ENCODE results near the gene BGN. TPM values are rescaled to one million over a fixed set of nuclear protein-coding genes. Genes with fewer than 3 reads are reported as not detected.

Gene BGN
- total RNA-seq, 1 donor from 2014 or later: 12.1 TPM

DNA sequence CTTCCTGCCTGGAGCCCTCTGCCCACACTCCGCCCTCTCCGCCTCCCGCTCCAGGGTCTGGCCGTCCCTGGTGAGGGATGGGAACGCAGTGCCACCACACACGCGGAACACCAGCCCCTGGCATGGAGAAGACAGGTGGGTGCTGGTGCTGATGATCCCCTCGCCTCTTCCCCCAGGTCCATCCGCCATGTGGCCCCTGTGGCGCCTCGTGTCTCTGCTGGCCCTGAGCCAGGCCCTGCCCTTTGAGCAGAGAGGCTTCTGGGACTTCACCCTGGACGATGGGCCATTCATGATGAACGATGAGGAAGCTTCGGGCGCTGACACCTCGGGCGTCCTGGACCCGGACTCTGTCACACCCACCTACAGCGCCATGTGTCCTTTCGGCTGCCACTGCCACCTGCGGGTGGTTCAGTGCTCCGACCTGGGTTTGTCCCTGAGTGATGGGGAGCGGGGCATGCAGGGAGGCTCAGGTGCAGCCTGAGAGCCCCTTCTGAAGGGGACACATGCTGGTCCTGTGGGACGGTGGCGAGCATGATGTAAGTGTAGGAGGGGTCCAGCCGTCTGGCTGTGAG is 9.8 kb downstream of the BGN start:
- no peak for DNase-seq (ENCODE audit: low read depth in 2 of 2)

DNA sequence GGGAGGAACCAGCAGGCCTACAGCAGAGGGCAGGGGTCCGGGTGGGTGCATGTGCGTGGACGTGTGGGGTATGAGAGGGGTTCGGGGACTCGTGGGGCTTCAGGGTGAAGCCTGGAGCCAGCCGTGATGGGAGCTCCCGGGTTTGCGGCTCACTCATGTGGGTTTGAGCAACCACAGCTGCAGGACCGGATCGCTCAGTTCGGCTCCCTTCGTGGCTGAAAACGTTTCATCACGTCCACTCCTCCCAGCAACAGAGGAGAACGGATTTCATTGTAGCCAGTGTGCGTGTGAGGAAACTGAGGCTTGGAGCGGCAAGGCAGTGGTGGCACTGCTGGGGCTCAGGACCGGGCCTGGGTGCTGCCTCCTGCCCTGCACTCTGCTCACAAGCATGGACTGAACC is 10.6 kb downstream of the BGN start:
- no peak for DNase-seq (ENCODE audit: low read depth in 2 of 2)

DNA sequence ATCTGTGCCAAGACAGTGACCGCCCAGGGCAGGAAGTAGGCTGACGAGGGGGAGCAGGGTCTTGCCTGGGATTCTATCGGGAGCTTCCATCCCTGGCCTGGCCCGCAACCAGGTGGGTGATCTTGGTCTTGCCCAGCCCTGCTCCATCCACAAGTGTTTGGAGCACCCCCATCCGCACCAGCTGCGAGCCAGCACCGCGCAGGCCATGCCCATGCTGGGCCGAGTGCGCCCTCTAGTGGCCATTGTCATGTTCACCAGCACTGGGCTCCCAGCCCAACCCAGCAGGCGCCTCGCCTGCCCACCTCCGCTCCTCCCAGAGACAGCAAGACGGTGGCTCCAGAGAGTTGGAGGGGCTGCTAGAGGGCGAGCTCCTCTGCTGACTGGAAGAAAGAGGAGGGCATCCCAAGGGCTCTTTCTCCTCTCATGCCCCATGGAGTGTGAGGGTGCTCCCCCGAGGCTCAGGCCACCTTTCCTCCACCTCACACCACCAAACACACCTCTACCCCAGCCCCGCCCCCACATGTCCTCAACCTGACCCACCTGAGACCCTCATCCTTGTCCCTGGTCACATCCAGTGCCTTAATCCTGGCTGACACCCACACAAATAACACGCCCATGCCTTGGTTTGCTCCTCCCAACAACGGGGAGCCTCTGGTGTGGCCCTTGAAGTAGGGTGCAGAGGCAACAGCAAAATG is 12.9 kb downstream of the BGN start:
- peak; percentile 30 to 68 for DNase-seq (ENCODE audit: low read depth in 2 of 2)

DNA sequence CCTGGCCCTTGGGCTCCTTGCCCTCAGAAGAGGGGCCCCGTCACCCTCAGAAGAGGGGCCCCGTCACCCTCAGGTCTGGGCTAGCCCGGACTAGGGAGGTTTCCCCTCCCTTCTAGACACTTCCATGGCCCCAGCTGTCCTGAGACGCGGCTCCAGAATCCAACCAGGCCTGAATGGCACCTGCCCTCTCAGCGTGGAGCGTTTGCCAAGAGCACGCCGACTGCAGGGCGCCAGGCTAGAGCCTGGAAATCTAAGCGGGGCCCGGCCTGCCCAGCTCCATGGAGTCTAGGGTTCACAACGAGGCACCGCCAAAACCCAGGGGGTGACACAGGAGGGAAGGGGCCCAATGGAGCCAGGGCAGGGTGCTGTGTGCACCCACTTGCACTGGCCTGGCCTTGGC is 14.8 kb downstream of the BGN start:
- DNase-seq (ENCODE audit: low read depth in 2 of 2): no peak

DNA sequence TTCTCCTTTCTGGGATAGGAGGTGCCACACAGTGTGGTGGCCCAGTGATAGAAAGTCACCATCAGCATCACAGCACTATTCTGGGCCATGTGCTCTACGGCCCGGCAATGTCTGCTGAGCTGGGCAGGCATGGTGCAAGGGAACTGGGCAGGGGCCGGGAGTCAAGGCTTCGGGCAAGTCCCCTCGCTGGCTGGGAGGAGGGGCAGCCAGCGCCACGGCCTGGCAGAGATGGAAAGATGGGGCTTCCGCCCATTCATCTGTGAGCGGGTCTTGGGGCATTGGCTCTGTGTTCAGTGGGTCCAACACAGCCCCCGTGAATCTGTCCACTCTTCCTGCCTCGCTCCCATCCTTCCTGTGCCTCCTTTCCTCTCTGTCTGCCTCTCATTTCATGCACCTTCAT is 15.6 kb downstream of the BGN start:
- DNase-seq (ENCODE audit: low read depth in 2 of 2): no peak

DNA sequence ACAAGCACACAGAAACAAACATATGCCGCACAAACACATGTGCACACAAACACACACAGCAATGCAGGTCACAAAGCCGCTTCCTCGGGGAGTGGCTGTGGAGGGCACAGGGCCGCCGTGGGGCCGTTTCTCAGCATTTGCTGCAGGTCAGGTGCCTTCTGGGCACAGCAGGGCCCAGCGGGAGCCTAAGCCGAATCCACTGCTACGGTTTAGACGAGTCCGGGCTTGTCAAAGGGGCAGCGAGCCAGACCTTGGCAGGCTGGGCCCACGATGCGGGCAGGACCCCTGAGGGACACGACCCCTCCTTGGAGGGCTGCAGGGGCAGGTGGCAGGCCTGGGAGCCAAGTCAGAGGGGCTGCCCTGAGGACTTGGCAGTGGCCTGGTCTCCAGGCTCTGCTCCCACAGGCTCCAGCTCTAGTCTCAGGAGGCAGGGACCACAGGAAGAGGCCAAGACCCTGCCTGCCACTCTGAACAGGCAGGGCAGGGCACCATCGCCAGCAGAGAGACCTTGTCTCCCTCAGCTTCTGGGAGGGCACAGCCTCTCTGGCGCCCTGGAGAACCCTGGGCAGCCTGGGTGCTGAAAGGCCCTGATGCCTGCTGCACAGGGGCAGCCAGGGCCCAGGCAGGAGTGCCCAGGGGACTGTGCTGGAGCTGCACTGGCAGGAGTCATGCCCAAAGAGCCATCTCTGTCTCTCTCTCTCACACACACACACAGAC is 17.2 kb downstream of the BGN start:
- no peak for DNase-seq (ENCODE audit: low read depth in 2 of 2)

DNA sequence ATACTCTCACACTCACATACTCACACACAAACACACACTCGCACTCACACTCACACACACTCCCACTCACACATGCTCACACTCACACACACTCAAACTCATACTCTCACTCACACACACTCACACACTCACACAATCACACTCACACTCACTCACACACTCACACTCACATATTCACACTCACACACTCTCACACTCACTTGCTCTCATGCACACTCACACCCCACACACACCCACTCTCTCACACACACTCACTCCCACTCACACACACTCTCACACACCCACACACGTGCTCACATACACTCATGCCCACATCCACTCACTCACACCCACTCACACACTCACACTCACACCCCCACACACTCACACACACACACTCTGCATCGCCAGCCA is 17.7 kb downstream of the BGN start:
- DNase-seq (ENCODE audit: low read depth in 2 of 2): no peak

DNA sequence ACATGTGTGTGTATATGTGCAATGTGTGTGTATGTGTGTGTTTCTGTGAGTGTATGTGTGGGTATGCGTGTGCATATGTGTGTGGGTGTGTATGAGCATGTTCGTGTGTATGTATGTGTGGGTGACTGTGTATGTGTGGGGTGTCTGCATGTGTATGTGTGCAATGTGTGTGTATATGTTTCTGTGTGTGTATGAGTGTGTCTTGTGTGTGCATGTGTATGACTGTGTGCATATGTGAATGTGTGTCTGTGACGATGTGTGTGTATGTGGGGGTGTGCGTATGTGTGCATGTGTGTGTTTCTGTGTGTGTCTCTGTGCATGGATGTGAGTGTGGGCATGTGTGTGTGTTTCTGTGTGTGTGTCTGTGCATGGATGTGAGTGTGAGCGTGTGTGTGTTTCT is 18.5 kb downstream of the BGN start:
- no peak for DNase-seq (ENCODE audit: low read depth in 2 of 2)

DNA sequence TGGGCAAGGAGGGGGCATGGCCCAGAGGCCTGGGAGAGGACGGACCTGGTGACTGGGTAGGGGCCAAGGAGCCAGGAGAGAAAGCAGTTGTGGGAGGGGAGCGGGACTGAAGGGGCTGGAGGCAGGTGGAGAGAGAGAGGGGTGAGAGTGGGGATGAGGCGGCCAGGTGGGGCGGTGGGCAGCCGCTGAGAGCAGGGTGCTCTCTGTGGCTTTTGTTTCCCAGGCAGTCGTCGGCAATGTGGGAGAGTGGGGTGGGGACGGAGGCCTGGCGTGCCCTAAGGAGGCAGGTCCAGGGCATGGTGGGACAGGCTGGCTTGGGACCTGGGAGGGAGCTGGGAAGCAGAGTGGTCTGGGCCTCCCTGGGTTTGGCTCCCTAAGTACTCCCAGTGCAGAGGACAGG is 19.5 kb downstream of the BGN start:
- no peak for DNase-seq (ENCODE audit: low read depth in 2 of 2)

DNA sequence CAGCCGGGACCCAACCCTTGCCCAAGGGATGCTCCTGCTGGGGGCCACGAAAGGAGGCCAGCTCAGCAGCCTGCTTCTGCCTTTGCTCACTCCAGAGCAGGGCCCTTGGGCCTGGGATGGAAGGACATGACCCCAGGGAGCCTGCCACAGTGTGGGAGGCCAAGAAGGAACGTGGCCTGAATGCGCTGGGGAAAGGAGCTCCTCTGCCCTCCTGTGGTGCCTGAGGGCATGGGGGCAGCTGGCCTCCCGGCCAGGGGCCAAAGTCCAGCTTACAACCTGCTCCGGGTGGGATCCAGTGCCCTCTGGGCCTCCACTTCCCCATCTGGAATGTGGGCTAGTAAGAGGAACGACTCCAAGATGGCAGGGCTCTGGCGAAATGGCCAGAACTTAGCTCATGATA is 20.7 kb downstream of the BGN start:
- no peak for DNase-seq (ENCODE audit: low read depth in 2 of 2)

DNA sequence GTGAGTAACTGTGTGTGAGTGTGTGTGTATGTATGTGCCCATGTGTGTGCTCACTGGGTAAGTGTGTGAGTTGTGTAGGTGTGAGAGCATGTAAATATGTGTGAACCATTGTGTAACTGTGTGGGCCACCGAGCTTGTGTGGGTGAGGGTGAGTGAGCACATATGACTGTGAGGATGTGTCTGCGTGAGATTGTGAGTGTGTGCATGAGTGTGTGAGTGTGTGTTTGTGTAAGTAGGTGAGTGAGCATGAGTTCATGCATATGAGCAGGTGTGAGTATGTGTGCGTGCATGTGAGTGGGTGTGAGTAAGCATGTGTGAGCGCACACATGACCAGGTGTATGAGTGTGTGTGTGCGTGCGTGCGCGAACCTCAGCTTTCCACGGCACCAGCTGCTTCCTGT is 21.3 kb downstream of the BGN start:
- peak in 1 of 2 donors; percentile 14 for DNase-seq (ENCODE audit: low read depth in 2 of 2)

DNA sequence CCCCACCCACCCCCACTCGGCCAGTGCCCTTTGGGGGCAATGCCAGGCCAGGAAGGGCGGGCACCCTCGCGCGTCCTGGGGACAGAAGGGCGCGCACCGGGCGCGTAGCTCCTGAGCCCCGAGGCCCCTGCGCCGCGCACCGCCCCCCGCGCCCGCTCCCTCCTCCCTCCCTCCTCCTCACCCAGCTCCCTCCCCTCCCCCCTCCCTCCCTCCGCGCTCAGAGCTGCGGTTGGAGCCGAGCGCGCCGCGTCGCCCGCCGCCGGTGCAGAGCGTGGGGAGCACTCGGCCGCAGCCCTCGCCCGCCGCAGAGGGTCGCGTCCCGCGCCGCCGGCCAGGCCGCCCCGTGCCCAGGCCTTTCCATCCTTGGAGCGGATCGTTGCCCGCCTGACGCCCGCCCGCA is 22.6 kb downstream of the BGN start, which contains the start of gene ATP2B3:
Gene ATP2B3 (plus strand): TSS at position 220 of the 400 bp plus-strand sequence. CDS start 18,606 bp downstream, outside the sequence.
- no peak for DNase-seq (ENCODE audit: low read depth in 2 of 2)

DNA sequence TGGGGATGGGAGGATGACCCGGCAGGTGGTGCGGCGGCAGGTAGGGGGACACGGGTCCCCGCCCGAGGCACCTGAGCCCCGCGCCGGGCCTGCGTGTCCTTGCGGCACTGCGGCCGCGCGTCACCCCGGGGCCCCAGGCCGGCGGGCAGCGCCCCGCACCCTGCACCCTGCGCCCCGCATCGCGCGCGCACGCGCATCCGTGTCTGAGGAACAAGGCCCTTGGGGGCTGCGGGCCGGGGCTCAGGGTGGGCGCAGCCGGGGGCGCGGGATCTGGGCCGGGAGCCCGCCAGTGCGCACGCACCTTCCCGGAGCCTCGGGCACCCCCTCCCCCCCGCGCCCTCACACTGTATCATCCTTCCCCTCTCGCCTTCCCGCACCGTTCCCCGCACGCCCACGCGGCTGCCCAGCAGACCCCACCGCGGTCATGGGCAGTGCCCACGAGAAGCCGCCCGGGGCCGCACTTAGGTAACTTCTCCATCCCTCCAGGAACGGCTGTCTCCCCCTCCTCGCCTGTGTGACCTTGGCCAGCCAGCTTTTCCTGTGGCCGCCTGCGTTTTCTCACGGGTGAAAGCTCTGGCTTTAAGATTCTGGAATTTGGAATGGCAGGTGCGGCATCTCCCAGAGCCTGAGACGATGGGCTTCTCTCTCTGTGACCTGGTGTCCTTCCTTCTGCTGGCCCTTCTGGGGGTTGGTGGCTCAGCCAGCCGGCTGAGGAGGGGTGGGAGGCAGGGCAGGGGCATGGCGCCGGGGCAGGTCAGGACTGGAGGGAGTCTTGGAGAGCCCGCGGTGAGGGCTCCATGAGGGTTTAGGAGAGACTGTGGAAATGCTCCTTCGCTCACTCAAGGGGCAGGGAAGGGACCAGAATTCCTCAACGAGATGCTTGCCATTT is 23.4 kb downstream of the BGN start:
- DNase-seq (ENCODE audit: low read depth in 2 of 2): no peak

DNA sequence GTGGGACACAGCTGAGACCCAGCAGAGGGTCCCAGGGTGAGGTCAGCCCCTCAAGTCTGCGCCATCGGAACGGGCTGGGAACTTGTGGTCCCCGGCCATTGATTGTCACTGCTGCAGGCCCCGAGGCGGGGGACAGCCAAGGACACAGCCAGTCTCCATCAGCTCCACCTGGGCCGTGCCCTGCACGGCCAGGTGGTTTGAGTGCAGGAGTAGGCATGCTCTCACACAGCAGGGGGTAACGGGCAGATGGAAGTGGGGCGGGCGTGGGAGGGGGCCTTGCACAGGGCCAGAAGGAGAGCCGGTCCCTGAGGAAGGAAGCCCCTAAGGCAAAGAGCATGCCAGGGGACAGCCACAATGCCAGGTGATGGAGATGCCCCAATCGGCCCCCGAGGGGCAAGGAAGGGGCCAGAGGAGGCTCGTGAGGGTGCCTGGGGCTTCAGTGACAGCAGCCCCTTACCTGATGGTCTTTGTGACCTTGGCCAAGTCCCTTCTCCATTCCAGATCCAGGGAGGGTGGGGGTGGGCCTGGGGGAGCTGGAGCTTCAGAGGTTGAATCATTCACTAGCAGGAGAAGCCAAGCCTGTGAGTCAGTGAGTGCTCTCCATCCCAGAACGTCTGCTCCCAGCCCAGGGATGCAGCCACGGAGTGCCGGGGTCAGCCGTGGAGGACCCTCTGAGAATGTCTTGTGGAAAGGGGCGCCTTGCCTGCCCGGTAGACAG is 24.9 kb downstream of the BGN start:
- DNase-seq (ENCODE audit: low read depth in 2 of 2): no peak

DNA sequence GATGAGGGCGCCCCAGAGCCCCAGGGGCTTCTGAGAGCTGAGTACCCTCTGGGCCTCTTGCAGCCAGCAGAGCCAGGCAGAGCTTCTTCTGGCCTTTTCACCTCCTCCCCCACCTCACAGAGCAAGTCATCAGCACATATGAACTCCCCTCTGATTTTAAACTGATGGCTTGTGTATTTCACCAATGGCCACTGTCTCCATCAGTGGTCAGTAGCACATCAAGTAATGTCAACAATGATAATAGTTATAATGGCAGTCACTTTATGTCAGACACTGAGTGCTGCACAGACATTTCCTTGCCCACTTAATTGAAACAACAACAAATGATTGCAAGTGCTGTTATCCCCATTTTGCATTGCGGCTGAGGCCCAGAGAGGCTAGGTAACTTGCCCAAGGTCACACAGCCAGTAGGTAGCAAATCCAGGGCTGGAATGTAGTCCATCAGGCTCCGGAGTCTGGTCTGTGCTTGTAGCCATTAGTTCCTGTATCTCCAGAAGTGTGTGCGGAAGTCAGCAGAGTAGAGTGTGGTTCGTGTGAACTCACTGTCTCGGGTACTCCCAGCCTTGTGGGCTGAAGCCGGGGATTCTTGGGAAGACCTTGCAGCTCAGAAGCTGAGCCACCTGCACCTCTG is 25.6 kb downstream of the BGN start:
- no peak for DNase-seq (ENCODE audit: low read depth in 2 of 2)

DNA sequence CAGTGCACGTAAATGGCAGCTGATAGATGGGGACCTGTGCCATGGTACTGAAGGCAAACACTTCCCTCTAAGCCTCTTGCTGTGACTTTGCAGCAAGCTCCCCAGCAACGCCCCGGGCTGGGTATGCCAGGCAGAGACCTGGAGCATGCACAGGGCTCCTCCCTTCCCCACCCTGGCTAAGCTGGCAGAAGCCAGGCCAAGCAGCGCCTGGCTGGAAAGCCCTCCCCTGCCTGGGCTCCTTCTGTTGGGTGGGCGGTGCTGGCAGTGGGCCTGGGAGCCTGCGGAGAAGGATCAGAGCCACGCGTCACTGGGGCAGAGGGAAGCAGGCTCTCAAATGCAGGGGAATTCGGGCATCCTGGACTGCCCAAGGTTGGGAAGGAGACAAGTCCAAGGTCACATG is 26.3 kb downstream of the BGN start:
- no peak for DNase-seq (ENCODE audit: low read depth in 2 of 2)

DNA sequence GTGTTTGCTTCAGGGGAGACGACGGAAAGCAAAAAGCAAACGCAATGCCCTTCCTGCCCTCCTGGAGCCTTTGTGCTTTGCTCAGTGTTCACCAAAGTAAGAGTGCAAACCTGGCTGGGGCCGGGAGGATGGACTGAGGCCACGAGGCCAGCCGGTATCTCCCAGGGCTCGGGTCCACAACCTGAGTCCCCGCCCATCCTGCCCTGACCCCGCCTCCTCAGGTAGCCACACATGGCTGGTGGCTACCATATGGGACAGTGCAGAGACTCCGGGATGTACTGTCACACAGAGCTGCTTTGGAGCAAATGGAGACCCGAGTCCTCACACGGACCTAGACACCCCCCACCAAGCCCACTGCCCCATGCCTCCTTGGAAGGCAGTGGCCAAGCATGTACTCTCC is 27.5 kb downstream of the BGN start:
- DNase-seq (ENCODE audit: low read depth in 2 of 2): no peak

DNA sequence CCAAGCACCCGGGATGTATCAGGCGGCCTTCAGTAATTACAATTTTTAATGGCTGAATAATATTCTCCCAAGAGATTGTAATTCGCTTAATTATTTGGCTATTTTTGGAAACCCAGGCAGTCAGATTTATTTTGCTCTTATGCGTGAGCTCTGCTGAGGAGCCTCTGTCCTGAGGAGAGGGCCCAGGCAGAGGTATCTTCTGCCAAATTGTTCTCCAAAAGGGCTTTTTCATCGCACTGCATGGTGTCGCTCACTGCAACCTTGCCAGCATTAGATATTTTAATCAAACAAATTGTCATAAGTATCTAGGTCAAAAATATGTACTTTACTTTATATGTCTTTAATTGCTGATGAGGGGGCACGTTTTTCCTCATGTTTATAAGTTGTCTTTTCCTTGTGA is 28.5 kb downstream of the BGN start:
- DNase-seq (ENCODE audit: low read depth in 2 of 2): no peak

DNA sequence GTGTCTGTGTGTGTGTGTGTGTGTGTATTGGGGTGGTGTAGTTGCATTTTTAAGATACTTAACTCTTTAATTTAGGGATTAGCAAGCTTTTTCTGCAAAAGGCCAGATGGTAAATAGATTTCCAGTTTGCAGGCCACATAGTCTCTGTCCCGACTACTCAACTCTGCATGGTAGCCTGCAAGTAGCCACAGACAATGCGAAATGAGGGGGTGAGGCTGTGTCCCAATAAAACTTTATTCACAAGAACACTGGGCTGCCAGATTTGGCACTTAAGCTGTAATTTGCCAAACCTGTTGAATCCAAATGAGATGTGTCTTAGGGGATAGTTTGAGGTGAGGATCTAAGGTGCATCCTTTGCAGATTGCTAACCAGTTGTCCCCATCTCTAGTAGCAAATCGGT is 29.5 kb downstream of the BGN start:
- no peak for DNase-seq (ENCODE audit: low read depth in 2 of 2)

DNA sequence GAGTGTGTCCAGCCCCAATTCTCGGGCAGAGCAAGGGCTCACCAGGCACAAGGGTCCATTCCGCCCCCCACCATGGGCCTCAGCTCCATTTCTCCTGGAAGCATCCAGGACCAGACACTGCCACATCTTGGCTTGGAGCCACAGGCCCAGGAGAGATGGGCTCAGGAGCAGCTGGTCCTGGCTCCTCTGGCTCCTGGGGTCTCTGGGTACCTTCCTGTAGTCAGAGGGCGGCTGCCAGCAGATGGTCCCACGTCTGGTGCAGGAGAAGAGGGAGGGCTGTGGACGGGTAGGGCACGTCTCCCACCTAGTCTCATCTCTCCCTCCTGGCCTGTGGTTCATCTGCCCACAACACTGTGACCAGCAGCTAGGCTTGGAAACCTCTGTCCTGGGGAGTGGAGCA is 30.7 kb downstream of the BGN start:
- no peak for DNase-seq (ENCODE audit: low read depth in 2 of 2)

DNA sequence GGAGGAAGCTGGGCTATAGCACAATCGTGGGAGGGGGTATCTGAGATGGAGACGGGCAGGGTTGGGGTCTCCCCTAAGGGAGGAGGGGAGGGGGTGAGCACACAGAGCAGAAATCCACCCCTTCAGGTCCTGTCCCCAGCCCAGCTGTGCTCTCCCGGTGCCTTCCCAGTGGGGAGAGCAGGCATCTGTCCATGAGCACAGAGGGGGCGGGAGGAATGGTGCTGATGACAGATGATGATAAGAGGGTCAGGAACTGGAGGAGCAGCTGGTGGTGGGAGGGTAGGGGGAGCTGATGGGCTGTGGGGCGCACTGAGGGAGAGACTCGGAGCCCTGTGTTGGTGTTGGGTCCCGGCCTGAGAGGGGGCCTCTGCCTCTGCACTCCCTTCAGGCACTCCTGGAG is 31.3 kb downstream of the BGN start:
- DNase-seq (ENCODE audit: low read depth in 2 of 2): no peak
